DND-41 (cell line): ENCODE results near the gene GPR132.

ENCODE experiments used
- EZH2 ChIP-seq: IDR thresholded peaks from 3 replicates; pipeline ENCODE4 v1.6.1; 2012; ENCODE audit warnings: borderline replicate concordance, low read depth, mild to moderate bottlenecking, moderate library complexity, low read length, inconsistent platforms; ENCODE audit not compliant: severe bottlenecking
- TF ChIP-seq, protein P1 (sequence below): IDR thresholded peaks from 2 replicates; pipeline ENCODE4 v1.5.1; 2012; ENCODE audit warnings: borderline replicate concordance, low read length, moderate library complexity, mild to moderate bottlenecking; ENCODE audit not compliant: poor library complexity, severe bottlenecking; ENCODE audit errors: extremely low read depth

DNA sequence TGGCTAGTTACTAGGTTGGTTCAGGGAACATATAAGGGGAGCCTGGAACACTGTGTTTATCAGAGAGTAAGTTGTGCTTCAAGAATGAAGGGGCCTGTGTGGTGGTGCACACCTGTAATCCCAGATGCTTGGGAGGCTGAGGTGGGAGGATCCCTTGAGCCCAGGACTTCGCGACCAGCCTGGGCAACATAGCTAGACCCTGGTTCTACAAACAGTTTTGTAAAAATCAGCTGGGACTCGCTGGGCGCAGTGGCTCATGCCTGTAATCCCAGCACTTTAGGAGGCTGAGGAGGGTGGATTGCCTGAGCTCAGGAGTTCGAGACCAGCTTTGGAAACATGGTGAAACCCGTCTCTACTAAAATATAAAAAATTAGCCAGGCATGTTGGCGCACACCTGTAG lies 42.1 kb upstream of the GPR132 start:
- TF ChIP-seq, protein P1, sequence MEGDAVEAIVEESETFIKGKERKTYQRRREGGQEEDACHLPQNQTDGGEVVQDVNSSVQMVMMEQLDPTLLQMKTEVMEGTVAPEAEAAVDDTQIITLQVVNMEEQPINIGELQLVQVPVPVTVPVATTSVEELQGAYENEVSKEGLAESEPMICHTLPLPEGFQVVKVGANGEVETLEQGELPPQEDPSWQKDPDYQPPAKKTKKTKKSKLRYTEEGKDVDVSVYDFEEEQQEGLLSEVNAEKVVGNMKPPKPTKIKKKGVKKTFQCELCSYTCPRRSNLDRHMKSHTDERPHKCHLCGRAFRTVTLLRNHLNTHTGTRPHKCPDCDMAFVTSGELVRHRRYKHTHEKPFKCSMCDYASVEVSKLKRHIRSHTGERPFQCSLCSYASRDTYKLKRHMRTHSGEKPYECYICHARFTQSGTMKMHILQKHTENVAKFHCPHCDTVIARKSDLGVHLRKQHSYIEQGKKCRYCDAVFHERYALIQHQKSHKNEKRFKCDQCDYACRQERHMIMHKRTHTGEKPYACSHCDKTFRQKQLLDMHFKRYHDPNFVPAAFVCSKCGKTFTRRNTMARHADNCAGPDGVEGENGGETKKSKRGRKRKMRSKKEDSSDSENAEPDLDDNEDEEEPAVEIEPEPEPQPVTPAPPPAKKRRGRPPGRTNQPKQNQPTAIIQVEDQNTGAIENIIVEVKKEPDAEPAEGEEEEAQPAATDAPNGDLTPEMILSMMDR, result no peak
- TF ChIP-seq EZH2, result no peak
